ENCODE results near the gene PIP4K2C.

DNA sequence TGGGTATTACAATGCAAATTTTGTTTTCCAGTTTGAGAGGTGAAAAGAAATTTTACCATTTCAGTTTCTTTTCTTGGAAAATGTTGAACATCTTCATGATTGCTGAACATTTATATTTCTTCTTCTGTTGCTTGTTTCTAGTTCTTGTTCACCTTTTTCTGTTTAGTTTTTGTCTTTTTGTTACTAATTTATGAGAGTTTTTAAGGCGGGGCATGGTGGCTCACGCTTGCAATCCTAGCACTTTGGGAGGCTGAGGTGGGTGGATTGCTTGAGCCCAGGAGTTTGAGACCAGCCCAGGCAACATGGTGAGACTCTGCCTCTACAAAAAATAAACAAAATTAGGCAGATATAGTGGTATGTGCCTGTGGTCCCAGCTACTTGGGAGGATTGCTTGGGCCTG, 30.5 kb upstream of the PIP4K2C start:
- TF ChIP-seq, protein P1, sequence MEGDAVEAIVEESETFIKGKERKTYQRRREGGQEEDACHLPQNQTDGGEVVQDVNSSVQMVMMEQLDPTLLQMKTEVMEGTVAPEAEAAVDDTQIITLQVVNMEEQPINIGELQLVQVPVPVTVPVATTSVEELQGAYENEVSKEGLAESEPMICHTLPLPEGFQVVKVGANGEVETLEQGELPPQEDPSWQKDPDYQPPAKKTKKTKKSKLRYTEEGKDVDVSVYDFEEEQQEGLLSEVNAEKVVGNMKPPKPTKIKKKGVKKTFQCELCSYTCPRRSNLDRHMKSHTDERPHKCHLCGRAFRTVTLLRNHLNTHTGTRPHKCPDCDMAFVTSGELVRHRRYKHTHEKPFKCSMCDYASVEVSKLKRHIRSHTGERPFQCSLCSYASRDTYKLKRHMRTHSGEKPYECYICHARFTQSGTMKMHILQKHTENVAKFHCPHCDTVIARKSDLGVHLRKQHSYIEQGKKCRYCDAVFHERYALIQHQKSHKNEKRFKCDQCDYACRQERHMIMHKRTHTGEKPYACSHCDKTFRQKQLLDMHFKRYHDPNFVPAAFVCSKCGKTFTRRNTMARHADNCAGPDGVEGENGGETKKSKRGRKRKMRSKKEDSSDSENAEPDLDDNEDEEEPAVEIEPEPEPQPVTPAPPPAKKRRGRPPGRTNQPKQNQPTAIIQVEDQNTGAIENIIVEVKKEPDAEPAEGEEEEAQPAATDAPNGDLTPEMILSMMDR (conservative IDR thresholded peaks at IDR 0.05 in 1 of 2, IDR thresholded peaks at IDR 0.05 in 1 of 2; ENCODE audit: low read depth in 1 of 2, low read length in 2 of 2): no peak
- no peak for TF ChIP-seq EZH2 (IDR thresholded peaks at IDR 0.05; ENCODE audit: low read length, missing control alignments)
